GOT3 (cell line): ENCODE results near the gene TRRAP.

ENCODE experiments used
- DNase-seq: peaks from one replicate; lab custom pipeline; 2025; ENCODE audit warnings: mixed read lengths; lab: John Stamatoyannopoulos, UW

TRRAP gene

GRCh38 chr7:99006739-99007424 lies 128.6 kb downstream of the TRRAP start:
- DNase-seq, result no peak

GRCh38 chr7:99008181-99008631 lies 129.9 kb downstream of the TRRAP start:
- DNase-seq, result no peak

GRCh38 chr7:99008921-99009530 lies 130.7 kb downstream of the TRRAP start:
- DNase-seq, result no peak

- no peak for DNase-seq
Measured at GRCh38 chr7:99010281-99010680, 131.9 kb downstream of the TRRAP start.

GRCh38 chr7:99011341-99011705 lies 133.0 kb downstream of the TRRAP start:
- no peak for DNase-seq

GRCh38 chr7:99011706-99012404 lies 133.5 kb downstream of the TRRAP start:
- DNase-seq, result no peak

- DNase-seq, result no peak
Measured at GRCh38 chr7:99012722-99013121, 134.4 kb downstream of the TRRAP start.

- DNase-seq, result no peak
Measured at GRCh38 chr7:99013266-99014112, 135.2 kb downstream of the TRRAP start.

- no peak for DNase-seq
Measured at GRCh38 chr7:99014113-99014985, 136.0 kb downstream of the TRRAP start.

GRCh38 chr7:99016196-99016595 lies 137.9 kb downstream of the TRRAP start:
- DNase-seq, result no peak

GRCh38 chr7:99019523-99020412 lies 141.4 kb downstream of the TRRAP start:
- DNase-seq, result no peak

GRCh38 chr7:99020413-99020715 lies 142.0 kb downstream of the TRRAP start:
- DNase-seq, result no peak

GRCh38 chr7:99021941-99022560 lies 143.7 kb downstream of the TRRAP start:
- no peak for DNase-seq

- DNase-seq, result no peak
Measured at GRCh38 chr7:99024066-99024465, 145.7 kb downstream of the TRRAP start.

- no peak for DNase-seq
Measured at GRCh38 chr7:99027241-99027640, 148.9 kb downstream of the TRRAP start.

- no peak for DNase-seq
Measured at GRCh38 chr7:99027841-99028240, 149.5 kb downstream of the TRRAP start.

- DNase-seq, result no peak
Measured at GRCh38 chr7:99028261-99028973, 150.1 kb downstream of the TRRAP start.

- DNase-seq, result no peak
Measured at GRCh38 chr7:99029466-99030435, 151.4 kb downstream of the TRRAP start.
